Measurements from ENCODE around the gene CLUH. TPM values are rescaled to one million over a fixed set of nuclear protein-coding genes. Genes with fewer than 3 reads are reported as not detected.

The CLUH gene
- polyA plus RNA-seq, 1 donor (not counting 4 experiments of a cell fraction or from before 2014, with no cell fraction given) = 24.0 TPM

- no peak overlapping the region for H3K4me3 ChIP-seq (ENCODE audit: control insufficient read depth in 2 of 3, extremely low read depth in 1 of 3, insufficient read depth in 2 of 3, low read depth in 1 of 3, low read length in 3 of 3)
- H3K4me2 ChIP-seq (ENCODE audit: control insufficient read depth, extremely low read depth, insufficient read depth, low read depth, low read length) = no peak overlapping the region
- FAIRE-seq = no peak
- H2AFZ ChIP-seq (ENCODE audit: control insufficient read depth, low read length) = no peak overlapping the region
- no peak for DNase-seq (ENCODE audit: low read depth, low spot score)
- dilution Hi-C loops (cut with MboI; ENCODE audit: extremely low pct_ligation_motif_present, low sequenced_read_pairs) = no loop called here
- no peaks in the 10 kb centered on the region for H4K20me1 ChIP-seq (ENCODE audit: control insufficient read depth, extremely low read depth, insufficient read depth, low read length)
- no peaks in the 10 kb centered on the region for H3K9me1 ChIP-seq (ENCODE audit: control insufficient read depth, extremely low read depth, insufficient read depth, low read length)
- H3K9ac ChIP-seq (ENCODE audit: control insufficient read depth, extremely low read depth, insufficient read depth, low read length) = no peak overlapping the region
- no peaks in the 10 kb centered on the region for H3K27me3 ChIP-seq (ENCODE audit: control insufficient read depth, extremely low read depth, insufficient read depth, low read length)
- peaks cover 28 to 33% of the 10 kb centered on the region in 2 experiments for H3K36me3 ChIP-seq (ENCODE audit: control insufficient read depth in 2 of 2, extremely low read depth in 1 of 2, insufficient read depth in 2 of 2, low read length in 2 of 2)
- no peak for TF ChIP-seq EZH2 (IDR thresholded peaks at IDR 0.05; ENCODE audit: low read length)
- no peak for TF ChIP-seq CTCF (optimal IDR thresholded peaks at IDR 0.05 in 1 of 3, IDR thresholded peaks at IDR 0.05 in 1 of 3, conservative IDR thresholded peaks at IDR 0.05 in 1 of 3; ENCODE audit: extremely low read depth in 1 of 3, insufficient read depth in 2 of 3, low read length in 3 of 3)
- H3K9me3 ChIP-seq (ENCODE audit: control insufficient read depth, low read depth, low read length) = no peaks in the 10 kb centered on the region
- H3K79me2 ChIP-seq (ENCODE audit: control insufficient read depth, insufficient read depth, low read length) = peaks cover 2% of the 10 kb centered on the region
- no peak overlapping the region for H3K27ac ChIP-seq (ENCODE audit: control insufficient read depth, insufficient read depth, low read length)
- no peaks in the 10 kb centered on the region for H3K4me1 ChIP-seq (ENCODE audit: control insufficient read depth, extremely low read depth, insufficient read depth, low read length)
These were observed 13.9 kb downstream of the CLUH start for GRCh38 chr17:2697611-2698162.

- TF ChIP-seq EZH2 (IDR thresholded peaks at IDR 0.05; ENCODE audit: low read length) (no peak), CTCF (optimal IDR thresholded peaks at IDR 0.05 in 1 of 3, IDR thresholded peaks at IDR 0.05 in 1 of 3, conservative IDR thresholded peaks at IDR 0.05 in 1 of 3; ENCODE audit: extremely low read depth in 1 of 3, insufficient read depth in 2 of 3, low read length in 3 of 3) (no peak)
- Histone ChIP-seq H3K79me2 (ENCODE audit: control insufficient read depth, insufficient read depth, low read length) (peaks cover 2% of the 10 kb centered on the region), H3K36me3 (ENCODE audit: control insufficient read depth in 2 of 2, extremely low read depth in 1 of 2, insufficient read depth in 2 of 2, low read length in 2 of 2) (peaks cover 19 to 31% of the 10 kb centered on the region in 2 experiments), H3K27ac (ENCODE audit: control insufficient read depth, insufficient read depth, low read length) (no peak overlapping the region), H3K9me1 (ENCODE audit: control insufficient read depth, extremely low read depth, insufficient read depth, low read length) (no peaks in the 10 kb centered on the region), H3K4me3 (ENCODE audit: control insufficient read depth in 2 of 3, extremely low read depth in 1 of 3, insufficient read depth in 2 of 3, low read depth in 1 of 3, low read length in 3 of 3) (no peak overlapping the region), H3K4me2 (ENCODE audit: control insufficient read depth, extremely low read depth, insufficient read depth, low read depth, low read length) (no peak overlapping the region), H4K20me1 (ENCODE audit: control insufficient read depth, extremely low read depth, insufficient read depth, low read length) (no peaks in the 10 kb centered on the region), H3K9ac (ENCODE audit: control insufficient read depth, extremely low read depth, insufficient read depth, low read length) (no peak overlapping the region), H3K9me3 (ENCODE audit: control insufficient read depth, low read depth, low read length) (no peaks in the 10 kb centered on the region), H3K27me3 (ENCODE audit: control insufficient read depth, extremely low read depth, insufficient read depth, low read length) (no peaks in the 10 kb centered on the region), H2AFZ (ENCODE audit: control insufficient read depth, low read length) (no peak overlapping the region), H3K4me1 (ENCODE audit: control insufficient read depth, extremely low read depth, insufficient read depth, low read length) (no peaks in the 10 kb centered on the region)
- dilution Hi-C loops (cut with MboI; ENCODE audit: extremely low pct_ligation_motif_present, low sequenced_read_pairs) = no loop called here
- FAIRE-seq = no peak
- DNase-seq (ENCODE audit: low read depth, low spot score) = no peak
These were observed 15.4 kb downstream of the CLUH start for GRCh38 chr17:2695961-2696760.

Data from keratinocyte (primary cell).